Measurements from ENCODE around the gene DBNDD2.

DNA sequence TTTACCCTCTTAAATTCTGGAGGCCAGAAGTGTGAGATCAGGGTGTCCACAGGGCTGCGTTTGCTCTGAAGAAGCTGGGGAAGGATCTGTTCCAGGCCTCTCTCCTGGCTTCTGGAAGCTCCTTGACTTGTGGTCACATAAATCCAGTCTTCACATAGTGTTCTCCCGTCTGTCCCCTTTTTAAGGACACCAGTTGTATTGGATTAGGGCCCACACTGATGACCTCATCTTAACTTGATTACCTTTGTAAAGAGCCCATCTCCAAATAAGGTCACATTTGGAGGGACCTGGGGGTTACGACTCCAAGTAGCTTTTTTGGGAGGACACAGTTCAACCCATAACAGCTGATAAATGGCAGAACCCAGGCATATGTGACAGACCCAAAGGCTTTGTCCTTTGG is 41.4 kb downstream of the DBNDD2 start:
- TF ChIP-seq YY1 (IDR thresholded peaks at IDR 0.05; ENCODE audit: low read depth) (no peak), CREB1 (IDR thresholded peaks at IDR 0.05; ENCODE audit: low read depth) (no peak), TAF1 (IDR thresholded peaks at IDR 0.05; ENCODE audit: low read depth) (no peak), RAD21 (IDR thresholded peaks at IDR 0.05; ENCODE audit: low read depth) (no peak)
- TF ChIP-seq, protein P1, sequence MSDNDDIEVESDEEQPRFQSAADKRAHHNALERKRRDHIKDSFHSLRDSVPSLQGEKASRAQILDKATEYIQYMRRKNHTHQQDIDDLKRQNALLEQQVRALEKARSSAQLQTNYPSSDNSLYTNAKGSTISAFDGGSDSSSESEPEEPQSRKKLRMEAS (IDR thresholded peaks at IDR 0.05), result no peak
